Neural cell (in vitro differentiated cells): ENCODE measurements around the gene ACLY.

Source experiments
- EP300 ChIP-seq: fragments of 450-650 bp; conservative IDR thresholded peaks from 2 replicates; pipeline ENCODE4 v1.6.1; 2014; ENCODE audit warnings: antibody characterized with exemption, mild to moderate bottlenecking, moderate library complexity; ENCODE audit not compliant: poor library complexity, severe bottlenecking
- EZH2 ChIP-seq: fragments of 200-600, 300-800 bp; shearing (Covaris generic), sonication (generic); IDR thresholded peaks from 2 replicates; pipeline ENCODE4 v1.6.1; 2014; ENCODE audit warnings: antibody characterized with exemption, low read length, borderline replicate concordance, mild to moderate bottlenecking; ENCODE audit not compliant: insufficient read depth, poor library complexity, severe bottlenecking
- MXI1 ChIP-seq: fragments of 450-650 bp; conservative IDR thresholded peaks from 2 replicates; pipeline ENCODE4 v1.6.1; 2014; ENCODE audit warnings: antibody characterized with exemption, mild to moderate bottlenecking; ENCODE audit not compliant: poor library complexity, severe bottlenecking
- POLR2AphosphoS5 ChIP-seq: IDR thresholded peaks from 2 replicates; pipeline ENCODE4 v1.6.1; 2012
- RAD21 ChIP-seq: fragments of 450-650 bp; conservative IDR thresholded peaks from 2 replicates; pipeline ENCODE4 v1.6.1; 2014; ENCODE audit warnings: antibody characterized with exemption, mild to moderate bottlenecking, moderate library complexity
- TAF1 ChIP-seq: IDR thresholded peaks from 2 replicates; pipeline ENCODE4 v1.6.1; 2012; ENCODE audit warnings: low read depth
- TF ChIP-seq, protein P1 (sequence below): fragments of 450-650 bp; IDR thresholded peaks from 2 replicates; pipeline ENCODE4 v1.5.1; 2014; ENCODE audit warnings: antibody characterized with exemption, mild to moderate bottlenecking, moderate library complexity; ENCODE audit not compliant: poor library complexity, severe bottlenecking

DNA sequence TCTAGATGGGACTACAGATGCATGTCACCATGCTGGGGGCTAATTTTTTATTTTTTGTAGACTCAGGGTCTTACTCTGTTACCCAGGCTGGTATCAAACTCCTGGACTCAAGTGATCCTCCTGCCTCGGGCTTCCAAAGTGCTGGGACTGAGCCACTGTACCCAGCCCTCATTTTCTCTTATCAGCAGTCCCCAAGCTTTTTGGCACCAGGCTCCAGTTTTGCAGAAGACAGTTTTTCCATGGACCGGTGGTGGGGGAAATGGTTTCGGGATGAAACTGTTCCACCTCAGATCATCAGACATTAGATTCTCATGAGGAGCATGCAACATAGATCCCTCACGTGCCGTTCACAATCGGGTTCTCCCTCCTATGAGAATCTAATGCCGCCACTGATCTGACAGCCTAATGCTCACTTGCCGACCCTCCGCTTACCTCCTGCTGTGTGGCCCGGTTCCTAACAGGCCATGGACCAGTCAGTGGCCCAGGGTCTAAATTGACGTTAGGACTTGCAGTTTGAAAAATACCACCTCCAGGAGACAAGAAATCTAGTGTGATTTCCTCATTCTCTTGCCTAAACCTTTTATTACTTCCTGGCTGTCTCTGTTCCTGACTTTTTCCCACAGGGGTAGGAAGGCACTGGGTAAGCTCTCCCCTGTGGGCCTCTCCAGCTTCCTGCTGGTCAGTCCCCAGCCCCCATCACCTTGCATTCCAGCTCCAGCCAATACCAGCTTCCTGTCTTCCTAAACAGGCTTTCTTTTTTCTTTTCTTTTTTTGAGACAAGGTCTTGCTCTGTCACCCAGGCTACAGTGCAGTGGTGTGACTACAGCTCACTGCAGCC is 38.5 kb upstream of the ACLY start:
- no peak for TF ChIP-seq RAD21
- TF ChIP-seq, protein P1, sequence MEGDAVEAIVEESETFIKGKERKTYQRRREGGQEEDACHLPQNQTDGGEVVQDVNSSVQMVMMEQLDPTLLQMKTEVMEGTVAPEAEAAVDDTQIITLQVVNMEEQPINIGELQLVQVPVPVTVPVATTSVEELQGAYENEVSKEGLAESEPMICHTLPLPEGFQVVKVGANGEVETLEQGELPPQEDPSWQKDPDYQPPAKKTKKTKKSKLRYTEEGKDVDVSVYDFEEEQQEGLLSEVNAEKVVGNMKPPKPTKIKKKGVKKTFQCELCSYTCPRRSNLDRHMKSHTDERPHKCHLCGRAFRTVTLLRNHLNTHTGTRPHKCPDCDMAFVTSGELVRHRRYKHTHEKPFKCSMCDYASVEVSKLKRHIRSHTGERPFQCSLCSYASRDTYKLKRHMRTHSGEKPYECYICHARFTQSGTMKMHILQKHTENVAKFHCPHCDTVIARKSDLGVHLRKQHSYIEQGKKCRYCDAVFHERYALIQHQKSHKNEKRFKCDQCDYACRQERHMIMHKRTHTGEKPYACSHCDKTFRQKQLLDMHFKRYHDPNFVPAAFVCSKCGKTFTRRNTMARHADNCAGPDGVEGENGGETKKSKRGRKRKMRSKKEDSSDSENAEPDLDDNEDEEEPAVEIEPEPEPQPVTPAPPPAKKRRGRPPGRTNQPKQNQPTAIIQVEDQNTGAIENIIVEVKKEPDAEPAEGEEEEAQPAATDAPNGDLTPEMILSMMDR = no peak
- TF ChIP-seq EZH2 = no peak
- no peak for TF ChIP-seq TAF1
- TF ChIP-seq POLR2AphosphoS5 = no peak
- no peak for TF ChIP-seq EP300
- no peak for TF ChIP-seq MXI1
